GM21825 (cell line): ENCODE results near the gene PYGB.

ENCODE experiments used
- ATAC-seq: cut with Tn5 transposase; IDR thresholded peaks from one replicate; pipeline ENCODE4 v1.9.1; 2021; ENCODE audit warnings: mild to moderate bottlenecking, moderate library complexity; ENCODE audit not compliant: unreplicated experiment

The PYGB gene

DNA sequence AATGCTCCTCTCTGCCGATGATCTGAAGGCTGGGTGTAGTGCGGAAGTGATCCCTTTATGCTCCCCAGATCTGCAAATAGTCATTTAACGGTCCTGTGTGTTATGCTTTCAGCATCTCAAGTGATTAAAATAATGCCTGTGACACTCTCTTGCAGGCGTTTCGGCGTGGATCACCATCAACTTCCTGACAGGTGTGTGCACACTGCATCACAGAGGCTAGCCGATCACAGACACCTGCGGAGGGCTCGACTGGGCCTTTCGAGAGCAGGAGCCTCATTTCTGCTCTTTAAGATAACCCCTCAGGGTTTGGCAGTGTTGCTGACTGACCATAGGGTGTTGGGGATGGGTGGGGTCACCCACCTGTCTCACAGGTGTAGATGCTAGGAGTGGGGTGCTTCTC, 32.4 kb upstream of the PYGB start:
- ATAC-seq = no peak

DNA sequence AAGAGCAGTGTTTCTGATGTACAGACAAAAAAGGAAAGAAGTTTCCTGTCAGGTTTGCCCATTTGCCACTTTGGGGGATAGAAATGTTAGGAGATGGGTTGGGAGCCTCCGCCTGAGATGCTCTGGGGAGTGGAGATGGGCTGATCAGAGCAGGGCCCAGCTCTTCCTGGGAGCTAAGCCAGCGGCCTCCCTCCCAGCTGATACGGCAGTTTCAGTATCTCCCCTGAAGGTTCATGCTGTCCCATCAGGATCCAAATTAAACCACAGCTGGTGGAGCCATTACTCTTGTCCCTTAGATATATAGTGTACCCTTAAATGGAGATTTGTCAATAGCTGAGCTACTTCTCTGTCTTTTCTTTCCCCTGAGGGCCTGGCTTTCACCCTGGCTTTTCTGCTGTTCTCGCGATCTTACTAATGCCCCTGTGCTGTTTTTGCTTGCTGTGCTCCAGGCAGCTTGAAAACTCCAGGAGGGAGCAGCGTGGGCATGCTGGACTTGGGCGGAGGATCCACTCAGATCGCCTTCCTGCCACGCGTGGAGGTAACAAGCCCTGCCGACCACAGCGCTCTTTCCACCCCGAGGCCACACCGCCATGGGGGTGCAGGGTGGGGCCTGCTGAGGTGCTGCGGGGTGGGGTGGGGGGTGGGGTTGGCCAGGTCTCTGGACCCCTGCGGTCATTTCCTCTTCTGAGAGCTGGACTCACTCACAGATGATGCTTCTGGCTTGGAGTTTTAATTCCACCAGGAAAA, 31.5 kb upstream of the PYGB start:
- no peak for ATAC-seq

DNA sequence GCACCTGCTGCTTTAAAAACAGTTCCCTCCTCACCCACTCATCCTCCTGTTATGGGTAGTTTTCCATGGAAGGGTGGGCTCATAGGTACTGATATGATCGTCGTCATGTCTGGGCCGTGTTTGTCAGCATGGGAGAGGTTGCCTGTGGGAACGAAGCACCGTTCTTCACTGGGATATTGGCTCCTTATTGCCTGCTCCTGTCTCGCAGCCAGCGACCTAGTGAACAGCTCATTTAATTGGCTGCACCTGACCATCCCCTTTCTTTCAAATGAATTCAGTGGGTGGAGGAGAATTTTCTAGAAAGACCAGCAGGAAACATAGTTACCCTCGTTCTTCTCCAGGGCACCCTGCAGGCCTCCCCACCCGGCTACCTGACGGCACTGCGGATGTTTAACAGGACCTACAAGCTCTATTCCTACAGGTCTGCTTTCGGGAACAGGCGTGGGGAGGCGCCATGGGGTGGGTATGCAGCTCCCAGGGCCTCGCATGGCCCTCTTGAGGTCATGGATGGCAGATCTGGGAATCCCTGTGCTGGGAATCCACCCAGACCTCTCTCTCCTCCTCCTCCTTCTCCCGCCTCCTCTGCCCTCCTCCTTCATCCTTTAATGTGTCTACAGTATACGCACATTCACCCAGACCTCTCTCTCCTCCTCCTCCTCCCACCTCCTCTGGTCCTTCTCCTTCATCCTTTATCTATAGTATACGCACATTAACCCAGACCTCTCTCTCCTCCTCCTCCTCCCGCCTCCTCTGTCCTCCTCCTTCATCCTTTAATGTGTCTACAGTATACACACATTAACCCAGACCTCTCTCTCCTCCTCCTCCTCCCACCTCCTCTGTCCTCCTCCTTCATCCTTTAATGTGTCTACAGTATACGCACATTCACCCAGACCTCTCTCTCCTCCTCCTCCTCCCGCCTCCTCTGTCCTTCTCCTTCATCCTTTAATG, 30.4 kb upstream of the PYGB start:
- no peak for ATAC-seq

DNA sequence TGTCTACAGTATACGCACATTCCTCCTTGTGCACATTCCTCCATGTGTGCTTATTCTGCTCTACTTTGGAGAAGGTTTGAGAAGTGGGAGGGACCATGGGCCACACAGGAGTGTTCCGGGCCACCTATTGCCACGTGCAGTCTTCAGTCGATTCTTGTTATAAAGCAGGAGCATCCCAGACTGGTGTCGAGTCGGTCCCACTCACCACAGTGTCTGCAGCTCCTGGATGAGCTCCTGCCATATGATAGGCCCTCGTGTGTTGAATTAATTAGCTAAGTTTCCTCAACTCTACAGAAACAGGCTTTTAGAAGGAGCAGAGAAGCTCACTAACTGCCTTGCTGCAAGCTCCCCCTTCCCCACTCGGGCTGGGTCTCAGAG, 29.8 kb upstream of the PYGB start:
- no peak for ATAC-seq

DNA sequence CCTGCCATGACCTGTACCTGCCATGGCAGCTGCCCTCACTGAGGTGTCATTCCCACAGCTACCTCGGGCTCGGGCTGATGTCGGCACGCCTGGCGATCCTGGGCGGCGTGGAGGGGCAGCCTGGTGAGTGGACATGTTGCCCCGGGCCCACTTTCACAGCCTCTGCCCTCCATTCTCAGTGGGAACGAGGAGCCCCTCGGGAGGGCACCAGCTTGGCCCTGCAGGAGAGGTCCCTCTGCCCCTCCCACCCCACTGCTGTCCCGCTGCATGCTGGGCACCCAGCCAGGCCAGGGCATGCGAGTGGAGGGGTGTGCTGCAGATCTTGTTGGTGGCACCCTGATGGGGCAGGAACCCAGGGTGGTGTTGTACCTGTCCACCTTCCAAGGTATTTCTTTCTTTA, 29.4 kb upstream of the PYGB start:
- no peak for ATAC-seq

DNA sequence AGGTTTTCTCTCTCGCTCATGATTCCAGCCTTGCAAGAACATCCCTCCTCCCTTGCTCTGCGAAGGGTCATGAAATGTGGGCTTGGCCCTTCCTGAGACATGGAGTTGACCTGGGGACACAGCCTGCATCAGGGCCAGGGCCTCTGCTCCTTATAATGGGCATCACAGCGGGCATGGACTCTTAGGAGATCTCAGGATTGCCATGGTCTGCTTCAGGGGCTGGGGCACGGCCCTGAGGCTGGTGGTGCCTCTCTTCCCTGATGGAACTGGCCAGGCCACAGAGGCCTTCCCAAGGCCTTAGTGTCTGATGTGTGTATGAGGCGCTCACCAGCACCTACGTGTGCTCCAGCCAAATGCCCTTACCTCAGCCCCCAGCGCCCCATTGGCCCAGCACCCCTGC, 28.5 kb upstream of the PYGB start:
- no peak for ATAC-seq

DNA sequence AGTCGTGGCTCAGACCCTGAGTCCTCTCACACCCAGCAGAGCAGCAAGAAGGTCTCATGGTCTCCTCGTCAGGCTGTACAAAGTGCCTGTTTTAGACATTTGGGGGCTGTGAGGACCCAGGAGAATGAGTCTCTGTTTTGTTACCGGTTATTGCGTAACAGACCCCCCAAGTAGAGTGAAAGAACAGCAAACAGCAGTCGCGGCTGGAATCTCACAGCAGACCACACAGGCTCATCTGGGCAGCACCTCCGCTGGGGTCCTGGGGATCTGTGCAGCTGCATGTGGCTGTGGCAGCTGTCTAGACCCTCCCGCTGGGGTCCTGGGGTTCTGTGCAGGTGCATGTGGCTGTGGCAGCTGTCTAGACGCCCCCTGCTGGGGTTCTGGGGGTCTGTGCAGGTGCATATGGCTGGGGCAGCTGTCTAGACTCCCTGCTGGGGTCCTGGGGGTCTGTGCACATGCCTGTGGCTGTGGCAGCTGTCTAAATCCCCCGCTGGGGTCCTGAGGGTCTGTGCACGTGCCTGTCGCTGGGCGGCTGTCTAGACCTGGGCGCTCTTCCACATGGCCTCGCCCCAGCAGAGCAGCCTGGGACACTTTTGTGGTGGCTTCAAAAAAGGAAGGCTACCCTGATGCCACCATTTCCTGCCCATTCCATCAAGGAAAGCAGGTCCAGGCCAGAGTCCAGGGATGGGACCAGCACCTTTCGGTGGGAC, 27.7 kb upstream of the PYGB start:
- ATAC-seq = no peak

DNA sequence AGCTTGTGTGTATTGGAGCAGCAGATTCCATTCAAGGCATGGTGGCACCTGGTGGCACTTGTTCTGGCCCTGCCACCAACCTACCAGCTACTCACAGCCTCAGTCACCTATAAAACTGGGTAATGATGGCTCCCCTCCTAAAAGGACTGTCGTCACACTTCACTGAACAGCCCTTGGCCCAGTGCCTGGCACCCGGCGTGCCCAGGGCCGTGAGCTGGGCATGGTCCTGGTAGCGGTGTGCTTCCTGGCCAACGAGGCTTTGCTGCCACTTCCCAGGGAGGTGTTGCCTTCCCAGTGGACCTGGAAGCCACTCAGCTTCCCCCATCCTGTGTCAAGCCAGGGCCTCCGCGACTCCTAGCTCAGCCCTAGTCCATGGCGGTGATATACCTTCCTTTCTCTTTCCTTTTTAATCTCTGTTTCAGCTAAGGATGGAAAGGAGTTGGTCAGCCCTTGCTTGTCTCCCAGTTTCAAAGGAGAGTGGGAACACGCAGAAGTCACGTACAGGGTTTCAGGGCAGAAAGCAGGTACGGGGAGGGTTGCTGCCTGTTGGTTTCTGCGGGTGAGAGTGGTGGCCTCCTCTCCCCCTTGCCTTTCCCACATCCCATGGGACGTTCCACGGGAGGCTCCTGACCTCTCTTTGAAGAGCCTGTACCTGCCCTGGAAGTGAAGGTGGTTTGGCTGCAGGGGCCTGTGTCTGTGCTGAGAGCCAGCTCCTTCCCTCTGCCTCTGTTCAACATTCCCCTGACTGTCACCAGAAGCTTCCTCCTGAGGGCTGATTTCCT, 26.9 kb upstream of the PYGB start:
- ATAC-seq = no peak

DNA sequence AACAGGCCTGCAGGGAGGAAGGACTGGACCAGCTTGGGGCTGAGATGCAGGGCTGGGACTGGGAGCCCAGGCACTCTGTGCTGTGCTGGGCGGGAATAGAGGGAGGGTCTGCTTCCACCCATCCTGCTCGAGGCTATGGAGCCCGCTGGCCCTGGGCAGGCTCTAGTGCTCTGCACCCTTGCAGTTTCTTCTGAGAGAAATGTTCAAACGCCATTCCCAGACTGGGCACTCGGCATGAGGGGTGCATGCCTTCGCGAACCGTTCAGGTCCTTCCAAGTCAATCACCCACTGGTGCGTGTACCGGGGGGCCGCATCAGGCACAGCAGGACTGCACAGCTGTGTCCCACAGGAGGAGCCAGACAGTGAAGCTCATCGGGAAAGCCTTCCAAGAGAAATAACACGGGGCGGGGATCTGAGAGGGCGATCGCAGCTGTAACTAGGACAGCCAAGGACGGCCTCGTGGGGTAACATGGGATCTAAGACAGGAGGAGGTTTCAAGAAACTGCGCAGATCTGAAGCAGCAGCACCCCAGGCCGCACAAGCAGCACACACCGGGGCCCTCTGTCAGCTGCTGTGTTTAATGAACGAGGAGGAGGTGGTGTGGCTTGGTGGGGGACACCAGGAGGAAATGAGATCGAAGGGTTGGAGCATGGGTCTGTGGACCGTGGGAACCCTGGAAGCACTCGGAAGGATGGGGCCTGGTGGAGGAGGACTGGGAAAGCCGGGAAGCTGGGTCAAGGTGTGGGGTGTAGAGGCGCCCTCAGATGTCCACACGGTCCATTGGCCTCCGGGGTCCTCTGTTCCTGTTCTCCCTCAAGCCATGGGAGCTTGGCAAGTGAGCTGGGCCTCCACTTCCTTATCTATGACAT, 26.1 kb upstream of the PYGB start:
- no peak for ATAC-seq

DNA sequence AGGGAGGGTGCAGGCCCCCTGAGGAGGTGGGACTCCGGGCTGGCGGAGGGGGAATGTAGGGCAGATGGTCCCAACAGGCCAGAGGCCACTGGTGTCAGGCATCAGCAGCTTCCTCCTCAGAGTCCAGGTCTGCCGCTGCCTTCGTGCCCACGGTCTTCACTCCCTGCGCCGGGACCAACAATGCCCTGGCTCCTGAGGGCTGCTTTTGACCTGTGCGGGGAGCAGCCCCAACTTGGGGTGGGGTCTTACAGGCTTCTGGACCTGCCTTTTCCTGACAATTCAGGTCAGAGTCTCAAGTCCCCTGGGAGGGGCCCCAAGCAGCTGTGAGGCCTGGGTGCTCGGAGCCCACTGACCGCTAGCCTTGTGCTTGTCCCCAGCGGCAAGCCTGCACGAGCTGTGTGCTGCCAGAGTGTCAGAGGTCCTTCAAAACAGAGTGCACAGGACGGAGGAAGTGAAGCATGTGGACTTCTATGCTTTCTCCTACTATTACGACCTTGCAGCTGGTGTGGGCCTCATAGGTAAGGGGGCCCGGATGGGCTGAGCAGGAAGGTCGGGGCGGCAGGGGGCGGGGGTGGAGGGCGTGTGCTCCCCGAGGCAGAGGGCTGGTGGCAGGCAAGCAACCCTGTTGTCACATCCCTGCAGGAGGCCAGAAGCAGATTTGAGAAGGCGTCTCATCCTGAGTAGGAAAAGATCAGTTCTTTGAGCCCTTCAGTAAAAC, 25.3 kb upstream of the PYGB start:
- ATAC-seq = no peak

DNA sequence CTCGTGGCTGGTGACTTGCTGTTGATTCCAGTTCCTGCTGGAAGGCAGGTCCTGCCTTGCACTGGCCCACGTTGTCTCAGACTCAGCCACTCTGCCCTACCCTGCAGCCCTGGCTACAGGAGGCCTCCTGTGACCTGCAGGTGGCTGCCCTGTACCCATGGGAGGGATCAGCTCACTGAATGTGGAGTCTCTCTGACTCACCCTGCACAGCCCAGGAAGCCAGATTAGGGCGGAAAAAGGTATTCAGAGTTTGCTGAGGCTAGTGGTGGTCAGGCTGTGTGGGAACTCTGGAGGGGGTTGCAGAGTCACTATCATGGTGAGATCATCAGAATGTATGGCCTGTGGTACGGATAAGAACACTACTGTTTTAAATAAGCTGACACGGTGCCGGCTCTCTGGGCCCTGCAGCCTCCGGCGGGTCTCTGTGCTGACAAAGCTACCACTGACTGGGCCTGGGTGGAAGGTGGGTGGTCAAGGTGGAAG, 24.7 kb upstream of the PYGB start:
- ATAC-seq = no peak

DNA sequence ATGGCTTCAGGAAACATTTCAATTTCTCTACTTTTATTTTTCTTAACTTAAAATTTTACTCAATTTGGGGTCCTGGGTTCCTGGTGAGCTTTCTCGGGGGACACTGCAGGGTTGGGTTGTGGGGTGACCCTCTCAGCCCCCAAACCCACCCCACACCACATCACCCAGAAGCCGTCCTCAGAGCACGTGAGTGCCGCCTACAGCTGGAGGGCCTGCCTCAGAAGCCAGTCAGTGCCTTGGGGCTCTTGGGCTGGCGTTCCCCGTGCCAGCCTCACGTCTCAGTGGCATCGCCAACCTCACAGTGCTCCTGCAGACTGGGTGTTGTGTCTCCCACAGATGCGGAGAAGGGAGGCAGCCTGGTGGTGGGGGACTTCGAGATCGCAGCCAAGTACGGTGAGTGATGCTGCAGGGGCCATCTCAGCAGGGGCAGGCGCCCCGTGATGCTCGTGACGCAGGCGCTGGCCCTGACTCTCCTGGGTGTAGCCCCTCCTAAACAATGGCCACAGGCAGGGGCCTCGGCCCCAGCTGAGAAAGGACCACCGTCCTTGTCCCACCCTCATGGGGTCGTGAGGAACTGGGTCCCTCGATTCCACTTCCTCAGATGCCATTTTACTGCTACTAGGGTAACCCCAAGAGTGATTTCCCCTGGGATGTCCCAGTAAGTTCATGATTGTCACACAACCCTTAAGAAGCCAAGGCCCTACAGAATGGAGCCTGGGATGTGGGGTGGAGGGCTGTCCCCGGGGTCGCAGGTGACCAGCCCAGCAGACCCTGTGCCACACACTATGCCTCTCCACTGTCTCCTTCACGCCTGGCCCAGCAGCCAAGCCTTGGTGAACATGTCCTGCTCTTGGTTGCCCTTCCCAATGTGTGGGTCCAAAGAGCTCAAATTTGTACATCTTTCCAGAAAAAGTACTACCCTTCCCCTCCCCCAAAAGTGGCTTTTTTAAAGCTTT, 23.8 kb upstream of the PYGB start:
- no peak for ATAC-seq

DNA sequence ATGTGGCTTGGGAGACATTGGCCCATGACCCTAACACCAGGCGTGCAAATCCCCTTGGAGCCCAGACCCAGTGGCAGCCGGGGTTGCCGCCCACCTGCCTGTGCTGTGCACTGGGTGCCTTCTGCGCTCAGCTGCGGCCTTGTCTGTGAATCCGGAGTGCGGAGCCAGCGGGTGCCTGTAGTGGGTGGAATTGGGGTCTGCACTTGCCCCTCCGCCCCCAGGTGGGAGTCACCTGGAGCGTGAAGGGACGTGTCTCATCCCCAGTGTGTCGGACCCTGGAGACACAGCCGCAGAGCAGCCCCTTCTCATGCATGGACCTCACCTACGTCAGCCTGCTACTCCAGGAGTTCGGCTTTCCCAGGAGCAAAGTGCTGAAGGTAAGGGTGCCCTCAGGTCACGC, 22.9 kb upstream of the PYGB start:
- ATAC-seq = no peak

DNA sequence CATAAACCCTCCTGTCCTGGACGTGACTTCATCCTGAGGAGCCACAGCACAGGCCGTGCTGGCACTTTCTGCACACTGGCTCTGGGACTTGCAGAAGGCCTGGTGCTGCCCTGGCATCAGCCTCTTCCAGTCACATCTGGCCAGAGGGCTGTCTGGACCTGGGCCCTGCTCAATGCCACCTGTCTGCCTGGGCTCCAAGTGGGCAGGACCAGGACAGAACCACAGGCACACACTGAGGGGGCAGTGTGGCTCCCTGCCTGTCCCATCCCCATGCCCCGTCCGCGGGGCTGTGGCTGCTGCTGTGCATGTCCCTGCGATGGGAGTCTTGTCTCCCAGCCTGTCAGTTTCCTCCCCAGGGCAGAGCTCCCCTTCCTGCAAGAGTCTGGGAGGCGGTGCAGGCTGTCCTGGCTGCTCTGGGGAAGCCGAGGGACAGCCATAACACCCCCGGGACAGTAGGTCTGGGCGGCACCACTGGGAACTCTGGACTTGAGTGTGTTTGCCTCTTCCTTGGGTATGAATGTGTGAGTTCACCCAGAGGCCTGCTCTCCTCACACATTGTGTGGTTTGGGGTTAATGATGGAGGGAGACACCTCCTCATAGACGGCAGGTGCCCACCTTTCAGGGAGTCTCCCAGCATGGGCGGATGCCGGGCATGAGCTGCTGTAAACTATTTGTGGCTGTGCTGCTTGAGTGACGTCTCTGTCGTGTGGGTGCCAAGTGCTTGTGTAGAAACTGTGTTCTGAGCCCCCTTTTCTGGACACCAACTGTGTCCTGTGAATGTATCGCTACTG, 22.0 kb upstream of the PYGB start:
- no peak for ATAC-seq

DNA sequence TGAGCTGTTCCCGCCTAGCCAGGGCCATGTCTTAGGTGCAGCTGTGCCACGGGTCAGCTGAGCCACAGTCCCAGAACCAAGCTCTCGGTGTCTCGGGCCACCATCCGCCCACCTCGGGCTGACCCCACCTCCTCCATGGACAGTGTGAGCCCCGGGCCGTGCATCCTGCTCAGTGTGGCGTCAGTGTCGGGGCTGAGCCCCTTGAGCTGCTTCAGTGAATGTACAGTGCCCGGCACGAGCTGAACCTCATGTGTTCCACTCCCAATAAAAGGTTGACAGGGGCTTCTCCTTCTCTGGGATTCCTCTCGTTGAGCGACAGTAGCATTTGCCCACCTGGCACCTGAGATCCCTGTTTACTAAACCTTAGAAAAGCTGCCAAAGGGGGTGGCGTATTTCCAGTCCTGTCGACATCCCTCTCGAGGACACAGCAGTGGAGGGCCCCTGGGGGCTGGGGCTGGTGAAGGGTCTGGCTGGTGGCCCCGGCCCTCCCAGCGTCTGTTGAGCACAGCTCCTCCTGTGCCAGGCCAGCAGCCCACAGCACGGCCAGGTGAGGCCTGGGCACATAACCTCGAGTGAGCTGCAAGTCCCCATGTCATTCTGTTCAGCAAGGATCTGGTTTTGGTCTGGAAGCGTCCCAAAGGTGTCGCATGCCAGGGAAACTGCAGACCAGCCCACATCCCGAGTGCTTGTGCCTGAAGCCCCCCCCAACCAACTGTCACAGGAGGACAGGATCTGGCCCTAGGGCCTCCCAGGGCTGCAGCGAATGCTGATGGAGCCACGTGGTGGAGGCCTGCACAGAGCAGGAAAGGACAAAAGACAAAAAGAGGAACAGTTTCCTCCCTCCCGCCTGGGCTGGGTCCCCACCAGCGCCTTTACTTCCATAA, 21.2 kb upstream of the PYGB start:
- ATAC-seq = no peak

DNA sequence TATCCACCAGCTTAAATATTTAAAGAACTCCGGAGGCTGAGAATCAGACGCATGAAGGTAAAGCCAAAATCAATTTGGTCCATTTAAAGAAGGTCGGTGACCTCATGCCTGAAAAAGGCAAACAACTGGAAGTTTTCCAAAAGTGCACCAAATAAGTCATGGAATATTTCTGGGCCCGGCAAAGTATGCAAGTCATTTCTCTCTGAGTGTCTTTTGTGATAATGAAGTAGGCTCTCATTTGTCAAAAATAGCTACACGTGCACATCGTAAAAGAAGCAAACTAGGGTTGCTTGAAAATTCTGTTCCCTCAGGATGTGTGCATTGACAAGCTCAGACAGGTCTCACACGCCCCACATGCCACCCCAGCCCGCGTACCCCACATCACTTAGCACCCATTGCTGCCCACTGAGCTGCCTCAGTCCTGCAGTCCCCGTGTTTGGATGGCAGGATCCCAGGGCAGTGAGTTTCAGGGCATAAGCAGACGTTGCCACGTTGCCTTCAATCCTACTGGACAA, 20.5 kb upstream of the PYGB start:
- ATAC-seq = no peak
